PFSK-1 (cell line): ENCODE measurements around the gene GRIFIN.

Experiments
- FOXP2 ChIP-seq: optimal IDR thresholded peaks from 2 replicates; pipeline ENCODE3; 2011; ENCODE audit warnings: borderline replicate concordance, control low read depth, inconsistent platforms; ENCODE audit not compliant: insufficient read depth; ENCODE audit errors: extremely low read length, extremely low read depth
- POLR2AphosphoS5 ChIP-seq: IDR thresholded peaks from 2 replicates; pipeline ENCODE4 v1.6.1; 2012; ENCODE audit warnings: low read depth, mild to moderate bottlenecking, control low read depth, low read length, moderate library complexity
- SIN3A ChIP-seq: IDR thresholded peaks from 2 replicates; pipeline ENCODE4 v1.6.1; 2012; ENCODE audit warnings: mild to moderate bottlenecking, low read length, moderate library complexity, borderline replicate concordance; ENCODE audit not compliant: insufficient read depth
- TAF1 ChIP-seq: IDR thresholded peaks from 2 replicates; pipeline ENCODE4 v1.6.1; 2012; ENCODE audit warnings: low read length, control low read depth, borderline replicate concordance; ENCODE audit not compliant: insufficient read depth
- TF ChIP-seq, protein P1 (sequence below), 2 experiments: IDR thresholded peaks; 2 replicates each; pipeline versions ENCODE4 v1.6.1 to v1.8.0; 2011 to 2012; ENCODE audit warnings: low read depth in 2 of 2, low read length in 2 of 2, control low read depth in 1 of 2, inconsistent platforms in 1 of 2, mild to moderate bottlenecking in 1 of 2, moderate library complexity in 1 of 2; ENCODE audit not compliant: insufficient read depth in 1 of 2

The GRIFIN gene

DNA sequence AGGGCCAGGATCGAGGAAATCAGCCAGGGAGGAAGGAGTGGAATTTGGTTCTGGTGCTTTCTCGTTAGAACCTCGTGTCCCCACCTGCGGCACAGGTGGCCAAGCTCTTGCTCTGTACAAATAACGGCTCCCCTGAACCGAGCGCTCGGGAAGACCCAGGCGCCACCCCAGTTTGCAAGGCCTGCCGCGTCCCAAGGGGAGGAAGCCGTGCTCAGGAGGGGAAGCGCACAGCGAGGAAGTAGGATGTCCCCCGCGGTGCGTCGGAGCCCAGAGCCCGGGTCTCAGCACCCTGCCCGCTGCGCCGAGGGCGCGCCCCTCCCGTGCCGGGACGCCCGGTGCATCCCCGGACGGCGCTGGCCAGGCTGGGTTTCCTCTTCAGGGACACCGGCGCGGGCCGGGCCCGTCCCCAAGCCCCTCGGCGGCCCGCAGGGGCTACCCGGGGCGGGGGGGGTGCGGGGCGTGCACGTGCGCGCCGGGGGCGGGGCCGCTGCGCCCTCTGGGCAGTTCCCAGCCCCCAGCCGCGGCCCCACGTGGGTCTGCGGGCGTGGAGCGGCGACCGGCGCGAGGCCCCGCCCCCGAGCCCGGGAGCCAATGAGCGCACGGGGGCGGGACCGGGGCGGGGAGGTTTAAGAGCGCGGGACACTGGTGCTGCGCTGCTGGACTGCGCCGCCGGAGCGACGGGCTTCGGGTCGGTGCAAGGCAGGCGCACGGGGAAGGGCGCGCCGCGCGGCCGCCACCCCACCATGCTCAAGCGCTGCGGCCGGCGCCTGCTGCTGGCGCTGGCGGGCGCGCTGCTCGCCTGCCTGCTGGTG is 43.1 kb upstream of the GRIFIN start, which contains the start of gene LFNG:
TSS of gene LFNG (plus strand) at position 656 of the 812 bp plus-strand sequence. CDS start at position 744, 88 bp downstream.
- TF ChIP-seq TAF1 (peak; percentile 95), POLR2AphosphoS5 (peak; percentile 93), SIN3A (no peak), FOXP2 (no peak)
- TF ChIP-seq, protein P1, sequence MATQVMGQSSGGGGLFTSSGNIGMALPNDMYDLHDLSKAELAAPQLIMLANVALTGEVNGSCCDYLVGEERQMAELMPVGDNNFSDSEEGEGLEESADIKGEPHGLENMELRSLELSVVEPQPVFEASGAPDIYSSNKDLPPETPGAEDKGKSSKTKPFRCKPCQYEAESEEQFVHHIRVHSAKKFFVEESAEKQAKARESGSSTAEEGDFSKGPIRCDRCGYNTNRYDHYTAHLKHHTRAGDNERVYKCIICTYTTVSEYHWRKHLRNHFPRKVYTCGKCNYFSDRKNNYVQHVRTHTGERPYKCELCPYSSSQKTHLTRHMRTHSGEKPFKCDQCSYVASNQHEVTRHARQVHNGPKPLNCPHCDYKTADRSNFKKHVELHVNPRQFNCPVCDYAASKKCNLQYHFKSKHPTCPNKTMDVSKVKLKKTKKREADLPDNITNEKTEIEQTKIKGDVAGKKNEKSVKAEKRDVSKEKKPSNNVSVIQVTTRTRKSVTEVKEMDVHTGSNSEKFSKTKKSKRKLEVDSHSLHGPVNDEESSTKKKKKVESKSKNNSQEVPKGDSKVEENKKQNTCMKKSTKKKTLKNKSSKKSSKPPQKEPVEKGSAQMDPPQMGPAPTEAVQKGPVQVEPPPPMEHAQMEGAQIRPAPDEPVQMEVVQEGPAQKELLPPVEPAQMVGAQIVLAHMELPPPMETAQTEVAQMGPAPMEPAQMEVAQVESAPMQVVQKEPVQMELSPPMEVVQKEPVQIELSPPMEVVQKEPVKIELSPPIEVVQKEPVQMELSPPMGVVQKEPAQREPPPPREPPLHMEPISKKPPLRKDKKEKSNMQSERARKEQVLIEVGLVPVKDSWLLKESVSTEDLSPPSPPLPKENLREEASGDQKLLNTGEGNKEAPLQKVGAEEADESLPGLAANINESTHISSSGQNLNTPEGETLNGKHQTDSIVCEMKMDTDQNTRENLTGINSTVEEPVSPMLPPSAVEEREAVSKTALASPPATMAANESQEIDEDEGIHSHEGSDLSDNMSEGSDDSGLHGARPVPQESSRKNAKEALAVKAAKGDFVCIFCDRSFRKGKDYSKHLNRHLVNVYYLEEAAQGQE (IDR thresholded peaks at IDR 0.05; ENCODE audit: insufficient read depth in 1 of 2, low read depth in 2 of 2, low read length in 2 of 2) = peak; percentile 58 to 68; a peak in 2 of 4 replicates

DNA sequence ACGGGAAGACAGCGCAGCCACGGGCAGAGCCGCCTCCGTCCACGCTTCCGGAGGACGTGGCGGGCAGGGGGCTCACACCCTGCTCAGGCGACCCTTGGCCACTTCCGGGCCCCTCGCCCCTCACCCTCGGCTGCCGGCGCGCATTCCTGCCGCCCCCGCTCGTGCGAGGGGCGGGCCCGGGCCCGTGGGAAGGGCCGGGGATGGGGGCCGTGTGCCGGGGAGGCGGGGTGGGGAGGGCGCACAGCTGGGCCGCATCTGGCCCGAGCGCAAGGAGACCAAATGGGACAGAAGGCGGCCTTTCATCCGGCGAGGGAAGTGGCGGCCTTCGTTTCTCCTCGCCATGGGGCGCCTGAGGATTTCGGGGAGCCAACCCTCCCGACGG is 42.5 kb upstream of the GRIFIN start:
- TF ChIP-seq TAF1 (no peak), FOXP2 (no peak), POLR2AphosphoS5 (no peak), SIN3A (no peak)
- TF ChIP-seq, protein P1 (IDR thresholded peaks at IDR 0.05; ENCODE audit: insufficient read depth in 1 of 2, low read depth in 2 of 2, low read length in 2 of 2) = no peak

DNA sequence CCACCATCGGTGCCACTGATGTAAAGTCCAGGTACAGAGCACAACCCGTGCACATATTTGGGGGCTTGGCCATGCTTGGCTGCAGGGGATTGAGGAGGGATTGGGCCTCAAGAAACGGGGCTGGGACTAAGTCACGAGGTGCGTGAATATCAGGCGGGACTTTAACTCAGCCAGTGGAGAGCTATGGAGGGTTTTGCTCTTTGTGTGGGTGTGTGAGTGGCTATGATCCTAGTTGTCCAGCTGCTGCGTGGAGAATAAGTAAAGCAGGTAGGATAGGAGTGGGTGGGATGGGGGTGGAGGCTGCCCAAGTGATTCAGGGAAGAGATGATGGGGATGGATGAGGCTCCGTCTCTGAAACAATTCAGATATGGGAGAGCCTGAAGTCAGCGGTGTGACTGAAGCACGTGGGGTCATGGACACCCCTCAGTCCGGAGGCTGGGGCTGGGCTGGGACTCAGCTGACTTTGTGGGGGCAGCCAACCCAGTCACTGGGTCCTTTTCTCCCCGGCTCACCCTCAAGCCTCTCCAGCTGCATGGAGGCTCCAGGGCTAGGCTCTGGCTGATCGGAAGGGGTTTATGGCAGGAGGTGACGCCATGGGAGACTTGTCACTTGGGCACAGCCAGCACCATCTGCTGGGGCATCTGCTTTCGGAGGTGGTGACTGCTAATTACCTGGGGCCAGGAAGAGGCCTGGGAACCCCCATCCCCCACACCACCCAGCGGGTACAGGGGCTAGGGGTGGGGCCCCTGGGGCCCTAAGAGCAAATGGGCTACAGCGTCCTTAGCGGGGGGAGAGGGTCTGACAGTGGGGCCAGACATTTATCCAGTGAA is 41.7 kb upstream of the GRIFIN start:
- TF ChIP-seq TAF1 (no peak), POLR2AphosphoS5 (no peak), FOXP2 (no peak), SIN3A (no peak)
- TF ChIP-seq, protein P1 (IDR thresholded peaks at IDR 0.05; ENCODE audit: insufficient read depth in 1 of 2, low read depth in 2 of 2, low read length in 2 of 2) = no peak

DNA sequence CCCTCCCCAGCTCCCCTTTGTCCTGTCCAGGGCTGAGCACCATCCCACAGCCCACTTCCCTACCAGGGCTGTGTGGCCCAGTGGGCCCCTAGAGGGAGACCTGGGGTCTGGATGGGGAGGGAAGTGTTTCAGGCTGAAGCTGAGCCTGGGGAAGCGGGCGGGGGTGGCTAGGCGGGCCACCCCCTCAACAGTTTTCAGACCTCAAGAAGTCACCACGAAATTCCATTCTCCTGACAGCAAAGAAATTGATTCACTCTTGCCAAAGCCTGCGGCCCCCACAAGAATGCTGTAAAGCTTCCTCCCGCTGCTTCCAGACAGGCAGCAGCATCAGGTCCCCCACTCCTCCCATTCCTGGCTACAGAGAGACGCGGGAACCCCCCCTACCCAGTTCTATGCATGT is 40.8 kb upstream of the GRIFIN start:
- no peak for TF ChIP-seq SIN3A
- TF ChIP-seq, protein P1 (IDR thresholded peaks at IDR 0.05; ENCODE audit: insufficient read depth in 1 of 2, low read depth in 2 of 2, low read length in 2 of 2) = no peak
- no peak for TF ChIP-seq POLR2AphosphoS5
- TF ChIP-seq TAF1 = no peak
- TF ChIP-seq FOXP2 = no peak
